ENCODE data around the gene SMAD2. TPM values are rescaled to one million over a fixed set of nuclear protein-coding genes. Genes with fewer than 3 reads are reported as not detected.

SMAD2 gene
- total RNA-seq, 2 experiments from 2014 or later = 80.4 to 83.0 TPM

GRCh38 chr18:47978141-47978540 lies 47.7 kb upstream of the SMAD2 start:
- no peak overlapping the region for H3K4me3 ChIP-seq (ENCODE audit: low read length)
- ChIA-PET CTCF (no interaction called here), POLR2A (no interaction called here)
- H3K36me3 Mint-ChIP-seq (ENCODE audit: low read depth) = no peaks in the 10 kb centered on the region
- no peaks in the 10 kb centered on the region for H3K9me3 Mint-ChIP-seq
- peaks cover 6% of the 10 kb centered on the region for H3K27me3 Mint-ChIP-seq
- intact Hi-C loops (cut with DNase I, micrococcal nuclease) = no loop called here
- no peaks in the 10 kb centered on the region for H3K4me1 Mint-ChIP-seq (ENCODE audit: low read depth)
- H3K4me3 Mint-ChIP-seq = no peak overlapping the region
- no peaks in the 10 kb centered on the region for H3K9me3 ChIP-seq (ENCODE audit: control insufficient read depth in 1 of 2, insufficient read depth in 1 of 2, low read length in 2 of 2)
- no peaks in the 10 kb centered on the region for H3K36me3 ChIP-seq (ENCODE audit: insufficient read depth, low read length)
- no peak for ATAC-seq (ENCODE audit: poor library complexity)
- H3K27ac Mint-ChIP-seq = no peak overlapping the region
- TF ChIP-seq CTCF (IDR thresholded peaks at IDR 0.05) = no peak
- H3K4me1 ChIP-seq (ENCODE audit: insufficient read depth, low read length) = no peaks in the 10 kb centered on the region
- H3K27ac ChIP-seq (ENCODE audit: low read depth in 1 of 2, low read length in 2 of 2) = no peak overlapping the region
- H3K27me3 ChIP-seq (ENCODE audit: control insufficient read depth in 1 of 2, insufficient read depth in 2 of 2, low read length in 2 of 2) = no peaks in the 10 kb centered on the region
- DNase-seq = no peak

GRCh38 chr18:47975701-47976100 lies 45.2 kb upstream of the SMAD2 start:
- Histone ChIP-seq H3K36me3 (ENCODE audit: insufficient read depth, low read length) (no peaks in the 10 kb centered on the region), H3K27ac (ENCODE audit: low read depth in 1 of 2, low read length in 2 of 2) (no peak overlapping the region), H3K9me3 (ENCODE audit: control insufficient read depth in 1 of 2, insufficient read depth in 1 of 2, low read length in 2 of 2) (no peaks in the 10 kb centered on the region), H3K4me1 (ENCODE audit: insufficient read depth, low read length) (no peaks in the 10 kb centered on the region), H3K27me3 (ENCODE audit: control insufficient read depth in 1 of 2, insufficient read depth in 2 of 2, low read length in 2 of 2) (peaks cover 0 to 3% of the 10 kb centered on the region in 2 experiments), H3K4me3 (ENCODE audit: low read length) (no peak overlapping the region)
- DNase-seq (no peak), ATAC-seq (ENCODE audit: poor library complexity) (no peak)
- no peak for TF ChIP-seq CTCF (IDR thresholded peaks at IDR 0.05)
- POLR2A ChIA-PET = no interaction called here
- intact Hi-C loops (cut with DNase I, micrococcal nuclease) = no loop called here
- H3K4me3 Mint-ChIP-seq = no peak overlapping the region
- H3K27ac Mint-ChIP-seq = no peak overlapping the region
- H3K27me3 Mint-ChIP-seq = peaks cover 20% of the 10 kb centered on the region
- no peaks in the 10 kb centered on the region for H3K36me3 Mint-ChIP-seq (ENCODE audit: low read depth)
- no peaks in the 10 kb centered on the region for H3K9me3 Mint-ChIP-seq
- CTCF ChIA-PET = no interaction called here
- no peaks in the 10 kb centered on the region for H3K4me1 Mint-ChIP-seq (ENCODE audit: low read depth)

GRCh38 chr18:47975105-47975504 lies 44.6 kb upstream of the SMAD2 start:
- ATAC-seq (ENCODE audit: poor library complexity) = no peak
- CTCF ChIA-PET = no interaction called here

More at GRCh38 chr18:47975105-47975504, 44.6 kb upstream of the SMAD2 start:
- POLR2A ChIA-PET = no interaction called here
- Histone ChIP-seq H3K27me3 (ENCODE audit: control insufficient read depth in 1 of 2, insufficient read depth in 2 of 2, low read length in 2 of 2) (peaks cover 0 to 3% of the 10 kb centered on the region in 2 experiments), H3K9me3 (ENCODE audit: control insufficient read depth in 1 of 2, insufficient read depth in 1 of 2, low read length in 2 of 2) (no peaks in the 10 kb centered on the region), H3K4me3 (ENCODE audit: low read length) (no peak overlapping the region), H3K4me1 (ENCODE audit: insufficient read depth, low read length) (no peaks in the 10 kb centered on the region), H3K27ac (ENCODE audit: low read depth in 1 of 2, low read length in 2 of 2) (no peak overlapping the region), H3K36me3 (ENCODE audit: insufficient read depth, low read length) (no peaks in the 10 kb centered on the region)
- DNase-seq = no peak
- Mint-ChIP-seq H3K36me3 (ENCODE audit: low read depth) (no peaks in the 10 kb centered on the region), H3K27ac (no peak overlapping the region), H3K9me3 (no peaks in the 10 kb centered on the region), H3K27me3 (peaks cover 20% of the 10 kb centered on the region), H3K4me1 (ENCODE audit: low read depth) (no peaks in the 10 kb centered on the region), H3K4me3 (no peak overlapping the region)
- no peak for TF ChIP-seq CTCF (IDR thresholded peaks at IDR 0.05)
- intact Hi-C loops (cut with DNase I, micrococcal nuclease) = no loop called here
